Activated naive CD4-positive, alpha-beta T cell treated with anti-CD3 and anti-CD28 coated beads, Interleukin-2, amount 50 U/mL, for 72 hours (primary cell): ENCODE results near the gene DLGAP1. TPM values are rescaled to one million over a fixed set of nuclear protein-coding genes. Genes with fewer than 3 reads are reported as not detected.

Experiments
- ATAC-seq, 2 donors: fragments of 150-1000 bp; cut with Tn5 transposase; 2 replicates each; pipeline ENCODE4 v1.10.0; 2021; ENCODE audit warnings: mild to moderate bottlenecking in 2 of 2, moderate library complexity in 2 of 2
- DNase-seq, 2 donors: peaks; one replicate each; pipeline ENCODE4 v3.0.0; 2021 to 2022; ENCODE audit warnings: low spot score in 2 of 2
- H3K27ac Mint-ChIP-seq, 2 donors: one replicate each; pipeline ENCODE4 v1.8.0; 2022; ENCODE audit warnings: mild to moderate bottlenecking in 2 of 2, mixed read lengths in 2 of 2
- H3K36me3 Mint-ChIP-seq, 2 donors: one replicate each; pipeline ENCODE4 v1.8.0; 2022; ENCODE audit warnings: mixed read lengths in 2 of 2
- H3K9me3 Mint-ChIP-seq, 2 donors: one replicate each; pipeline ENCODE4 v1.8.0; 2022; ENCODE audit warnings: mixed read lengths in 2 of 2
- total RNA-seq, 2 donors: library from RNA; stranded (reverse); gene quantifications; one replicate each; pipeline ENCODE4 v1.2.3, GENCODE V29; 2022

DLGAP1 gene
- total RNA-seq, 2 donors from 2014 or later, result not detected

- ATAC-seq (no peak), DNase-seq (no peak)
- H3K27ac Mint-ChIP-seq, result no peak overlapping the region
- no peaks in the 10 kb centered on the region for H3K9me3 Mint-ChIP-seq
- H3K36me3 Mint-ChIP-seq, result no peaks in the 10 kb centered on the region
Measured at GRCh38 chr18:3907955-3908354, 547.2 kb downstream of the DLGAP1 start.

DNA sequence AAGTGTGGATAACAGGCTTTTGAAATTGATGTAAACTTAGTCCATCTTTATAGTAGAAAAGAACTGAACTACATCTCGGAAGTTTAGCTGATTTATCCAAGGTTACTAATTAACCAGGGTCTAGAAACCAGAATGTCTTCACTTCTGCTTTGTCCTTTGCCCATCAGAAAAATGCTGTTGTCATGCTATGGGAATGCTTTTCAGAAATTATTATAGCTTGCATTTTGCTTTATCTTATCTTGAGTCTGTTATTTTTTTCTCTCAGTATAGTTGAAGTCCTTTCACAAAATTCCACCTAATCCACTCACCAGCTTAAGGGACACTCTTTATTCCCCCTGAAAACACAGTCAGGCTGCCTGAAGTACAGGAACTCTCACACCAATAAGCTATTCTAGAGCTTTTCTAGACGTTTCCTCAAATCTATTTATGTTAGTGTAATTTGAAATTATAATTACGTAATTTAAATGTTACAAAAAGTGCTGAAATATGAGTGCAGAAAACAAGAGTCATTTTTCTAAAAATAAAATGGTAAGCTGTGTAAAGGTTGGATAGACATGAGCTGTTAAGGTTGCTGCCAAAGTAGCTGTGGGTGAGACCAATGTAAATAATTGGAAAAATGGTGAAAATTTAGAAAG, 548.9 kb downstream of the DLGAP1 start:
- Mint-ChIP-seq H3K36me3 (no peaks in the 10 kb centered on the region), H3K27ac (no peak overlapping the region), H3K9me3 (no peaks in the 10 kb centered on the region)
- DNase-seq (no peak), ATAC-seq (no peak)

- no peaks in the 10 kb centered on the region for H3K9me3 Mint-ChIP-seq
- no peaks in the 10 kb centered on the region for H3K36me3 Mint-ChIP-seq
- no peak overlapping the region for H3K27ac Mint-ChIP-seq
- ATAC-seq, result no peak
- DNase-seq, result no peak
Measured at GRCh38 chr18:3903337-3903736, 551.8 kb downstream of the DLGAP1 start.

DNA sequence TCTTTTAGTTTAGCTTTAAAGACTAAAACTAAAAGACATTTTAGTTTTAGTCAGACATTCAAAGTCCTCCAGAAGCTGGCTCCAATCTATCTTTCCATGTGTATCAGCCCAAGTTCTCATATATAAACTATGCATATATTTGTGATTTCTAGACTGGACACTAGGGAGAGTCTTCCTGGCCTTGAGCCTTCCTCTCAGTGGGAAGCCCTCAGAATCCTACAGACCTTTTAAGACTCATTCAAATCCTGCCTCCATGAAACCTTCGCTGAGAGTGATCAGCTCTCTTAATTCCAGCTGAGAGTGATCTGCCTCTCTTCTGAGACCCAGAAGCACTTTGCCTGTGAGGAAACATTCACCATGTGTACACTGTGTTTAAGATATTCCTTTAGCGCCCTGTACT, 552.4 kb downstream of the DLGAP1 start:
- no peaks in the 10 kb centered on the region for H3K36me3 Mint-ChIP-seq
- DNase-seq (no peak), ATAC-seq (no peak)
- no peak overlapping the region for H3K27ac Mint-ChIP-seq
- H3K9me3 Mint-ChIP-seq, result no peaks in the 10 kb centered on the region

- no peaks in the 10 kb centered on the region for H3K36me3 Mint-ChIP-seq
- no peak overlapping the region for H3K27ac Mint-ChIP-seq
- no peak for ATAC-seq
Measured at GRCh38 chr18:3901811-3902210, 553.3 kb downstream of the DLGAP1 start.

GRCh38 chr18:3901042-3901441, 554.1 kb downstream of the DLGAP1 start:
- H3K9me3 Mint-ChIP-seq, result no peaks in the 10 kb centered on the region

More at GRCh38 chr18:3901811-3902210, 553.3 kb downstream of the DLGAP1 start:
- no peaks in the 10 kb centered on the region for H3K9me3 Mint-ChIP-seq
- no peak for DNase-seq

DNA sequence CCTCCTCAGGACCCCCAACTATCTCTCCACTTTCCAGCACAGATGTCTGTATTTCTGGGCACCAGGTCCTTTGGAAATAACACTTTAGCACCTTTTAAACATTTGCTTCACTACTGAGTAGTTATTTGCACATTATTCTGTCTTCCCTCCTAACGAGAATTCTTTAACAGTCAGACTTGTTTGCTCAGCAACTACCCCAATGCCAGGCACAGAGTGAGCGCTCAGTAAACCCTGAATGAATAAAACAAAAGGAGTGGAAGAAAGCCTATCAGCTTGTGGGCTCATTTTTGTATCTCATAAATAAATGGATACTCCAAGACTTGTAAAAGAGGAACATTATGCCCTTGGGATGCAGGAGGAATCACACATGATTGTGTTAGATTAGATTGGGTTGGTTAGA, 554.8 kb downstream of the DLGAP1 start:
- DNase-seq, result no peak
- ATAC-seq, result no peak
- Mint-ChIP-seq H3K9me3 (no peaks in the 10 kb centered on the region), H3K36me3 (no peaks in the 10 kb centered on the region), H3K27ac (no peak overlapping the region)

More at GRCh38 chr18:3901042-3901441, 554.1 kb downstream of the DLGAP1 start:
- H3K36me3 Mint-ChIP-seq, result no peaks in the 10 kb centered on the region
- ATAC-seq (no peak), DNase-seq (no peak)
- H3K27ac Mint-ChIP-seq, result no peak overlapping the region

GRCh38 chr18:3898861-3899613, 556.1 kb downstream of the DLGAP1 start:
- Mint-ChIP-seq H3K9me3 (no peaks in the 10 kb centered on the region), H3K27ac (no peak overlapping the region), H3K36me3 (no peaks in the 10 kb centered on the region)
- no peak for ATAC-seq
- no peak for DNase-seq

DNA sequence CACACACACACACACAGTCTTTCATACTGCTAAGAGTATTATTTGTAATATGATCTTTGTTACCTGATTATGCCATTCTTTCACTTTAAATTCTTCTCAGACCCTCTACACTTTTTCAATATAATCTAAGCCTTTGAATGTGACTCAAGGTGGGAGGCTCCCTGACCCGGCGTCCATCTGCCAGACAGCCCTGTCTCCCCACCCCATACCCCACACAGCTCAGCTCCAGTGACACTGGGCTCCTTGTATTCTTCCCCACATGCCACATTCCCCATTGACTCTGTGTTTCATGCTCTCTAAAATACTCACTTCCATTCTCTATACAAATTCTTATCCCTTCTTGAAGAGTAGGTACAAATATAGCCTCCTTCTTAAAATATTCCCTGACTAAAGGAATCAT, 563.0 kb downstream of the DLGAP1 start:
- DNase-seq (no peak), ATAC-seq (no peak)
- Mint-ChIP-seq H3K36me3 (no peaks in the 10 kb centered on the region), H3K27ac (no peak overlapping the region), H3K9me3 (no peaks in the 10 kb centered on the region)

- Mint-ChIP-seq H3K36me3 (no peaks in the 10 kb centered on the region), H3K27ac (peak overlapping the region in 1 of 2 donors; percentile 38), H3K9me3 (no peaks in the 10 kb centered on the region)
- ATAC-seq, result no peak
- DNase-seq, result no peak
Measured at GRCh38 chr18:3891245-3891644, 563.9 kb downstream of the DLGAP1 start.

- no peak for ATAC-seq
- H3K36me3 Mint-ChIP-seq, result no peaks in the 10 kb centered on the region
- no peak overlapping the region for H3K27ac Mint-ChIP-seq
- no peaks in the 10 kb centered on the region for H3K9me3 Mint-ChIP-seq
- DNase-seq, result no peak
Measured at GRCh38 chr18:3889803-3890202, 565.3 kb downstream of the DLGAP1 start.

GRCh38 chr18:3889121-3889520, 566.0 kb downstream of the DLGAP1 start:
- Mint-ChIP-seq H3K9me3 (no peaks in the 10 kb centered on the region), H3K36me3 (no peaks in the 10 kb centered on the region), H3K27ac (no peak overlapping the region)
- DNase-seq (no peak), ATAC-seq (no peak)

DNA sequence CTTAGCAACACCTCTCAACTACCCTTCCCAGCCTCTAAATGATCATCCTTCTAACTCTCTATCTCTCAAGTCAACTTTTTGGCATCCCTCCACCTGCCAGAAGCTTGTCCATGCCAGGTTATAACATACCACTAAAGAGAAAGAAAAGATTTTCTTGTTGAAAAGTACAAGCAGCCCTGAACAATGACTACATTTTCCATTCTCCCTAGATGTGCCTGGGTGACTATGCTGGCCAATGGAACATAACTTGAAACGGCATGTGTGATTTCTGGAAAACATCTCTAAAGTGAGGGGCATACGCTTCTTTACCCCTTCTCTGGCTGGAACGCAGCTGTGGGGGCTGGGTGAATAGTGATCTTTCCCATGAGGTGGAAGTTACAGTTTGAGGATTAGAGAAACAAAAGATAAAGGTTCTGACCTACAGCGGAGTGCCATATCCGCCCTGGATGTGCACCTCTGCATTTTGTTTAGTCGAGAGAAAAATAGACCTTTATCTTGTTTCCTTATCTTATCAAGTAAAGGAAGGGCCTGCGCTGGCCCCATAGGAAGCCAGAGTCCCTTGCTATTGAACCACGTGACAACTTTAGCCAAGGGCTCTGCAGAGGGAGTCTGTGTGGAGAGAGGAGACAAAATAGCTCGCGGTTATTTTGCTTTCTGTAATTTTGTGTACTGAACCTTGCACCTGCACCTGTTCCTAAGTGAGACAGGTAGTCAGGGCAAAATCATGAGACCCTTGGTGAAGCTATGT, 568.4 kb downstream of the DLGAP1 start:
- Mint-ChIP-seq H3K9me3 (no peaks in the 10 kb centered on the region), H3K27ac (no peak overlapping the region), H3K36me3 (no peaks in the 10 kb centered on the region)
- DNase-seq, result no peak
- ATAC-seq, result no peak

GRCh38 chr18:3885209-3885792, 569.8 kb downstream of the DLGAP1 start:
- DNase-seq (no peak), ATAC-seq (no peak)
- Mint-ChIP-seq H3K36me3 (no peaks in the 10 kb centered on the region), H3K9me3 (no peaks in the 10 kb centered on the region), H3K27ac (no peak overlapping the region)

GRCh38 chr18:3879836-3880120, 575.3 kb downstream of the DLGAP1 start:
- ATAC-seq, result no peak
- H3K36me3 Mint-ChIP-seq, result peaks cover 0 to 5% of the 10 kb centered on the region in 2 donors

GRCh38 chr18:3879114-3879835, 575.8 kb downstream of the DLGAP1 start:
- no peak overlapping the region for H3K27ac Mint-ChIP-seq
- H3K36me3 Mint-ChIP-seq, result peaks cover 0 to 5% of the 10 kb centered on the region in 2 donors
- DNase-seq (no peak), ATAC-seq (no peak)
- H3K9me3 Mint-ChIP-seq, result no peaks in the 10 kb centered on the region

More at GRCh38 chr18:3879836-3880120, 575.3 kb downstream of the DLGAP1 start:
- no peak for DNase-seq
- no peak overlapping the region for H3K27ac Mint-ChIP-seq
- H3K9me3 Mint-ChIP-seq, result no peaks in the 10 kb centered on the region

DNA sequence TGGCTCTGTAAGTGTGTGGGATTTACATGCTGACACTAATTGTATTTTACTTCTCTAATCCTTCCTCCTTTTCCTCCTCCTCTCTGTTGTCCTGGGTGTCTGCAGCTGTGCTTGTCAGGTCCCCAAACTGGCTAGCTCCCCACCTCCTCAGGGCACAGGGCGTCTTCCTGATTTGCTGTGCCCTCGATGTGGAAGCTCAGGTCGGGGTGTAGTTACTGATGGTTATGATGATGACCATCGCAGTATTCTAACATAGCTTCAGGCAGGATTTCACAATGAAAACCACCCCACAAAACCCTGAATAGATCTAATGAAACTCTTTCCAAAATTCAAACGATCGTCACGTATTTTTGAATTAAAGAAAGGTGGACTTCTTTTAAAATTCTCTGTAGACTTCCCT, 576.7 kb downstream of the DLGAP1 start:
- Mint-ChIP-seq H3K27ac (no peak overlapping the region), H3K9me3 (no peaks in the 10 kb centered on the region), H3K36me3 (peaks cover 0 to 5% of the 10 kb centered on the region in 2 donors)
- DNase-seq, result no peak
- ATAC-seq, result no peak
